Measurements from ENCODE around the gene MAPK12. TPM values are rescaled to one million over a fixed set of nuclear protein-coding genes. Genes with fewer than 3 reads are reported as not detected.

MAPK12 gene
- total and polyA plus RNA-seq, 2 donors (not counting 1 experiment from before 2014, with no cell fraction given) = 16.4 to 30.1 TPM

DNA sequence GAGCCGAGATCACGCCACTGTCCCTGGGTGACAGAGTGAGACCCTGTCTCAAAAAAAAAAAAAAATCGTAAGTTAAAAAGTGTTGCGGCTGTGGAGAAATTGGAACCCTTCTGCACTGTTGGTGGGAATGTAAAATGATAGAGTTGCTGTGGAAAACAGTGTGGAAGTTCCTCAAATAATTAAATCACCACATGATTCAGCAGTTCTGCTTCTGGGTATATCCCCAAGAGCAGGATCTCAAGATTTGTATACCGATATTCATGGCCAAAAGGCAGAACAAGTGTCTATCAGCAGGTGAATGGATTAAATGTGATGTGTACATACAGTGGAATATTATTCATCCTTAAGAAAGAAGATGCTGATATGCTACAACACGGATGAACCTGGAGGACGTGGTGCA lies 56.9 kb downstream of the MAPK12 start:
- Histone ChIP-seq H3K4me3 (replicated peaks in 1 of 4; ENCODE audit: control extremely low read depth in 1 of 4, insufficient read depth in 1 of 4, low read depth in 3 of 4, low read length in 4 of 4) (no peak overlapping the region), H3K4me1 (ENCODE audit: control insufficient read depth, extremely low read depth, insufficient read depth, low read length) (peaks cover 2% of the 10 kb centered on the region), H3K27me3 (ENCODE audit: control insufficient read depth, insufficient read depth, low read length) (no peaks in the 10 kb centered on the region), H3K27ac (ENCODE audit: insufficient read depth, low read length) (no peak overlapping the region), H3K9me3 (ENCODE audit: control insufficient read depth, insufficient read depth, low read depth, low read length) (no peaks in the 10 kb centered on the region), H3K79me2 (ENCODE audit: control insufficient read depth, insufficient read depth, low read length) (peaks cover 20% of the 10 kb centered on the region), H2AFZ (ENCODE audit: low read length) (no peak overlapping the region), H3K36me3 (ENCODE audit: control insufficient read depth, insufficient read depth, low read length) (peaks cover 13% of the 10 kb centered on the region), H3K9ac (ENCODE audit: insufficient read depth, low read length) (no peak overlapping the region), H3K4me2 (ENCODE audit: extremely low read depth, insufficient read depth, low read length) (no peak overlapping the region), H4K20me1 (ENCODE audit: control insufficient read depth, extremely low read depth, insufficient read depth, low read length) (no peaks in the 10 kb centered on the region)
- no peak for TF ChIP-seq EZH2 (IDR thresholded peaks at IDR 0.05; ENCODE audit: low read length, missing control alignments)
- TF ChIP-seq, protein P1, sequence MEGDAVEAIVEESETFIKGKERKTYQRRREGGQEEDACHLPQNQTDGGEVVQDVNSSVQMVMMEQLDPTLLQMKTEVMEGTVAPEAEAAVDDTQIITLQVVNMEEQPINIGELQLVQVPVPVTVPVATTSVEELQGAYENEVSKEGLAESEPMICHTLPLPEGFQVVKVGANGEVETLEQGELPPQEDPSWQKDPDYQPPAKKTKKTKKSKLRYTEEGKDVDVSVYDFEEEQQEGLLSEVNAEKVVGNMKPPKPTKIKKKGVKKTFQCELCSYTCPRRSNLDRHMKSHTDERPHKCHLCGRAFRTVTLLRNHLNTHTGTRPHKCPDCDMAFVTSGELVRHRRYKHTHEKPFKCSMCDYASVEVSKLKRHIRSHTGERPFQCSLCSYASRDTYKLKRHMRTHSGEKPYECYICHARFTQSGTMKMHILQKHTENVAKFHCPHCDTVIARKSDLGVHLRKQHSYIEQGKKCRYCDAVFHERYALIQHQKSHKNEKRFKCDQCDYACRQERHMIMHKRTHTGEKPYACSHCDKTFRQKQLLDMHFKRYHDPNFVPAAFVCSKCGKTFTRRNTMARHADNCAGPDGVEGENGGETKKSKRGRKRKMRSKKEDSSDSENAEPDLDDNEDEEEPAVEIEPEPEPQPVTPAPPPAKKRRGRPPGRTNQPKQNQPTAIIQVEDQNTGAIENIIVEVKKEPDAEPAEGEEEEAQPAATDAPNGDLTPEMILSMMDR (conservative IDR thresholded peaks at IDR 0.05 in 1 of 2, IDR thresholded peaks at IDR 0.05 in 1 of 2; ENCODE audit: low read depth in 1 of 2, low read length in 2 of 2) = no peak
- DNase-seq (ENCODE audit: low read depth in 2 of 2) = no peak

DNA sequence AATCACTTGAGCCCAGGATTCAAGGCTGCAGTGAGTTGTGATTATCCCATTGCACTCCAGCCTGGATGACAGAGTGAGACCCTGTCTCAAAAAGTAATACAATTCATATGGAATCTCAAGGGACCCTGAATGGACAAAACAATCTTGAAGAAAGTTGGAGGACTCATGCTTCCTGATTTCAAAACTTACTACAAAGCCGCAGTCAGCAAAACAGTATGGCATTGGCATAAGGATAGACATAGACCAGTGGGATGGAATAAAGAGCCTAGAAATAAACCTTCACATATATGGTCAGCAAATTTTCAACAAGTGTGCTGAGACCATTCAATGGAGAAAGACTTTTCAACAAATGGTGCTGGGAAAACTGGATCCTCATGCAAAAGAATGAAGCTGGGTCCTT lies 58.2 kb downstream of the MAPK12 start:
- H3K4me2 ChIP-seq (ENCODE audit: extremely low read depth, insufficient read depth, low read length) = no peak overlapping the region
- TF ChIP-seq EZH2 (IDR thresholded peaks at IDR 0.05; ENCODE audit: low read length, missing control alignments) = no peak
- TF ChIP-seq, protein P1 (conservative IDR thresholded peaks at IDR 0.05 in 1 of 2, IDR thresholded peaks at IDR 0.05 in 1 of 2; ENCODE audit: low read depth in 1 of 2, low read length in 2 of 2) = no peak
- no peak overlapping the region for H2AFZ ChIP-seq (ENCODE audit: low read length)
- peaks cover 2% of the 10 kb centered on the region for H3K4me1 ChIP-seq (ENCODE audit: control insufficient read depth, extremely low read depth, insufficient read depth, low read length)
- peaks cover 16% of the 10 kb centered on the region for H3K36me3 ChIP-seq (ENCODE audit: control insufficient read depth, insufficient read depth, low read length)
- no peaks in the 10 kb centered on the region for H3K27me3 ChIP-seq (ENCODE audit: control insufficient read depth, insufficient read depth, low read length)
- H3K79me2 ChIP-seq (ENCODE audit: control insufficient read depth, insufficient read depth, low read length) = peaks cover 20% of the 10 kb centered on the region
- H4K20me1 ChIP-seq (ENCODE audit: control insufficient read depth, extremely low read depth, insufficient read depth, low read length) = no peaks in the 10 kb centered on the region
- no peak overlapping the region for H3K9ac ChIP-seq (ENCODE audit: insufficient read depth, low read length)
- no peak overlapping the region for H3K4me3 ChIP-seq (replicated peaks in 1 of 4; ENCODE audit: control extremely low read depth in 1 of 4, insufficient read depth in 1 of 4, low read depth in 3 of 4, low read length in 4 of 4)
- no peaks in the 10 kb centered on the region for H3K9me3 ChIP-seq (ENCODE audit: control insufficient read depth, insufficient read depth, low read depth, low read length)
- DNase-seq (ENCODE audit: low read depth in 2 of 2) = no peak
- H3K27ac ChIP-seq (ENCODE audit: insufficient read depth, low read length) = no peak overlapping the region

Other genes starting within 250 kb of the MAPK12 start
- gene IL17REL, start 248.9 kb downstream of the MAPK12 start, total RNA-seq = under 0.01 TPM in 1 of 2 replicates, not detected in the other
- not detected in 2 replicates for gene IL17REL, start 248.9 kb downstream of the MAPK12 start, polyA plus RNA-seq
- gene TTLL8, start 203.4 kb downstream of the MAPK12 start, total RNA-seq = not detected in 2 replicates
- not detected in 2 replicates for gene TTLL8, start 203.4 kb downstream of the MAPK12 start, polyA plus RNA-seq
- under 0.01 TPM in 2 replicates for gene MLC1, start 176.3 kb downstream of the MAPK12 start, total RNA-seq
- gene MLC1, start 176.3 kb downstream of the MAPK12 start, polyA plus RNA-seq = not detected in 2 replicates
- gene MOV10L1, start 171.7 kb downstream of the MAPK12 start, total RNA-seq = 0.83 and 1.0 TPM in 2 replicates
- 0.03 and 0.40 TPM in 2 replicates for gene MOV10L1, start 171.7 kb downstream of the MAPK12 start, polyA plus RNA-seq
- under 0.01 and 0.17 TPM in 2 replicates for gene PANX2, start 91.0 kb downstream of the MAPK12 start, total RNA-seq
- gene PANX2, start 91.0 kb downstream of the MAPK12 start, polyA plus RNA-seq = 0.44 and 0.45 TPM in 2 replicates
- 15.2 and 17.2 TPM in 2 replicates for gene TRABD, start 75.8 kb downstream of the MAPK12 start, total RNA-seq
- gene TRABD, start 75.8 kb downstream of the MAPK12 start, polyA plus RNA-seq = 11.8 and 17.6 TPM in 2 replicates
- gene SELENOO, start 60.7 kb downstream of the MAPK12 start, total RNA-seq = 16.9 and 20.1 TPM in 2 replicates
- gene SELENOO, start 60.7 kb downstream of the MAPK12 start, polyA plus RNA-seq = 8.3 and 10.2 TPM in 2 replicates
- 19.0 and 23.8 TPM in 2 replicates for gene TUBGCP6, start 16.7 kb downstream of the MAPK12 start, total RNA-seq
- gene TUBGCP6, start 16.7 kb downstream of the MAPK12 start, polyA plus RNA-seq = 6.7 and 7.3 TPM in 2 replicates
- gene HDAC10, start 10.4 kb downstream of the MAPK12 start, total RNA-seq = 19.3 and 27.6 TPM in 2 replicates
- 5.1 and 6.7 TPM in 2 replicates for gene HDAC10, start 10.4 kb downstream of the MAPK12 start, polyA plus RNA-seq
- 5.9 and 7.6 TPM in 2 replicates for gene MAPK11, start 8.7 kb upstream of the MAPK12 start, total RNA-seq
- gene MAPK11, start 8.7 kb upstream of the MAPK12 start, polyA plus RNA-seq = 2.6 and 4.1 TPM in 2 replicates
- 130 and 209 TPM in 2 replicates for gene PLXNB2, start 46.0 kb upstream of the MAPK12 start, total RNA-seq
- 62.7 and 72.9 TPM in 2 replicates for gene PLXNB2, start 46.0 kb upstream of the MAPK12 start, polyA plus RNA-seq
- 2.0 and 2.1 TPM in 2 replicates for gene DENND6B, start 65.3 kb upstream of the MAPK12 start, total RNA-seq
- 1.7 and 1.9 TPM in 2 replicates for gene DENND6B, start 65.3 kb upstream of the MAPK12 start, polyA plus RNA-seq
- 34.4 and 44.4 TPM in 2 replicates for gene PPP6R2, start 81.6 kb upstream of the MAPK12 start, total RNA-seq
- gene PPP6R2, start 81.6 kb upstream of the MAPK12 start, polyA plus RNA-seq = 19.7 and 24.6 TPM in 2 replicates
- 69.1 and 75.8 TPM in 2 replicates for gene SBF1, start 213.4 kb upstream of the MAPK12 start, total RNA-seq
- 13.5 and 18.7 TPM in 2 replicates for gene SBF1, start 213.4 kb upstream of the MAPK12 start, polyA plus RNA-seq
- gene ADM2, start 219.9 kb upstream of the MAPK12 start, total RNA-seq = 2.8 and 5.8 TPM in 2 replicates
- 0.67 and 0.73 TPM in 2 replicates for gene ADM2, start 219.9 kb upstream of the MAPK12 start, polyA plus RNA-seq
- under 0.01 and 0.17 TPM in 2 replicates for gene MIOX, start 225.2 kb upstream of the MAPK12 start, total RNA-seq
- 0.06 TPM in 1 of 2 replicates, not detected in the other for gene MIOX, start 225.2 kb upstream of the MAPK12 start, polyA plus RNA-seq
- gene LMF2, start 246.0 kb upstream of the MAPK12 start, total RNA-seq = 25.9 and 37.8 TPM in 2 replicates
- 25.2 and 25.8 TPM in 2 replicates for gene LMF2, start 246.0 kb upstream of the MAPK12 start, polyA plus RNA-seq
- gene NCAPH2, start 246.5 kb upstream of the MAPK12 start, total RNA-seq = 18.3 and 20.0 TPM in 2 replicates
- 12.0 and 23.1 TPM in 2 replicates for gene NCAPH2, start 246.5 kb upstream of the MAPK12 start, polyA plus RNA-seq

All from fibroblast of lung (primary cell).